GM12872 (cell line): ENCODE data around the gene CHPF2.

Experiments used
- CTCF ChIP-seq: IDR thresholded peaks from 3 replicates; pipeline ENCODE4 v1.5.1; 2011; ENCODE audit warnings: low read depth, mild to moderate bottlenecking, low read length, moderate library complexity; ENCODE audit not compliant: insufficient read depth

Gene CHPF2

GRCh38 chr7:151228024-151228866 lies 4.0 kb upstream of the CHPF2 start:
- TF ChIP-seq CTCF, result no peak

GRCh38 chr7:151229249-151229648 lies 3.0 kb upstream of the CHPF2 start:
- no peak for TF ChIP-seq CTCF

- no peak for TF ChIP-seq CTCF
Observed at GRCh38 chr7:151231080-151231479, 1.2 kb upstream of the CHPF2 start.

GRCh38 chr7:151232917-151233701 lies 826 bp downstream of the CHPF2 start:
- no peak for TF ChIP-seq CTCF

GRCh38 chr7:151233804-151234203 lies 1.5 kb downstream of the CHPF2 start:
- TF ChIP-seq CTCF, result no peak

GRCh38 chr7:151235091-151235787 lies 3.0 kb downstream of the CHPF2 start:
- no peak for TF ChIP-seq CTCF

- TF ChIP-seq CTCF, result no peak
Observed at GRCh38 chr7:151236406-151236805, 4.1 kb downstream of the CHPF2 start.
